Prostate gland (tissue), 2 donors: Measurements from ENCODE around the gene RPN2.

Experiments
- POLR2A ChIP-seq: fragments of 450-650 bp; IDR thresholded peaks from one replicate; pipeline ENCODE4 v1.6.1; 2016; ENCODE audit warnings: antibody characterized with exemption, mild to moderate bottlenecking
- POLR2AphosphoS5 ChIP-seq: sonication (generic); formaldehyde crosslinking; IDR thresholded peaks from one replicate; pipeline ENCODE4 v1.6.1; 2017; ENCODE audit warnings: antibody characterized with exemption
- TF ChIP-seq, protein P1 (sequence below), 4 experiments: fragments of 200-600 bp in 2 of 4; fragments of 450-650 bp in 2 of 4; sonication (generic) in 2 of 4; IDR thresholded peaks; 1 replicate in 3 of 4; 2 replicates in 1 of 4; pipeline ENCODE4 v1.5.1; 2016 to 2019; ENCODE audit warnings: antibody characterized with exemption in 4 of 4, mild to moderate bottlenecking in 2 of 4, moderate library complexity in 2 of 4

DNA sequence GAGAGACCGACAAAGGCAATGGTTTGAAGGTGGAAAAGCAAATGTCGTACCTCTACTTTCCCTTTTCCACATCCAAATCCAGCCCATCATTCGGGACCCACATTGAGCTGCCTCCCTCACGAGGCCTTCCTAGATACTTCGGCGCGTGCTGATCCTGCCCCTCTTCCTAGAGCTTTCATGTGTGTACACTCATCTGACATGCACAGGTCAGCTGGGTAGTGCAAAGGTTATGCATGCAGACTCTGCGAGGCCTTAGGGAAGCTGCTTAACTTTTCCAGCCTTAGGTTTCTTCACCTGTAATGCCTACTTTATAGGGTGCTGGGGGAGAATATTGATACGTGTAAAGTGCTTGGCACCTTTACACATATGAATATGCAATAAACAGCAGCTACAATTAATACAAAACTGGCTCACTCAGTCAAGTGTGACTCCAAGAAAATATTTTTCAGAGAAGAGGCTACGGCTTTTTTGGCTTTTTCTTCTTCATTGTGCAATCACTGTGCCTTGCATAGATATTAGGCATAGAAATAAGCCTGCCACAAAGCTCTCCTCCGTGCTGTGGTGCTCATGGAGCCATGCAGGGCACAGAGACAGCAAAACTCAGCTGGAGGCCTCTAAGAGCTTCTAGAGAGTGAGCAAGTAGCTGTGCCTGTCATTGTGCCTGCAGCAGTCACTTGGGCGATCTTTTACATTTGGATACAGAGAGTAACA lies 106.7 kb downstream of the RPN2 start:
- TF ChIP-seq, protein P1, sequence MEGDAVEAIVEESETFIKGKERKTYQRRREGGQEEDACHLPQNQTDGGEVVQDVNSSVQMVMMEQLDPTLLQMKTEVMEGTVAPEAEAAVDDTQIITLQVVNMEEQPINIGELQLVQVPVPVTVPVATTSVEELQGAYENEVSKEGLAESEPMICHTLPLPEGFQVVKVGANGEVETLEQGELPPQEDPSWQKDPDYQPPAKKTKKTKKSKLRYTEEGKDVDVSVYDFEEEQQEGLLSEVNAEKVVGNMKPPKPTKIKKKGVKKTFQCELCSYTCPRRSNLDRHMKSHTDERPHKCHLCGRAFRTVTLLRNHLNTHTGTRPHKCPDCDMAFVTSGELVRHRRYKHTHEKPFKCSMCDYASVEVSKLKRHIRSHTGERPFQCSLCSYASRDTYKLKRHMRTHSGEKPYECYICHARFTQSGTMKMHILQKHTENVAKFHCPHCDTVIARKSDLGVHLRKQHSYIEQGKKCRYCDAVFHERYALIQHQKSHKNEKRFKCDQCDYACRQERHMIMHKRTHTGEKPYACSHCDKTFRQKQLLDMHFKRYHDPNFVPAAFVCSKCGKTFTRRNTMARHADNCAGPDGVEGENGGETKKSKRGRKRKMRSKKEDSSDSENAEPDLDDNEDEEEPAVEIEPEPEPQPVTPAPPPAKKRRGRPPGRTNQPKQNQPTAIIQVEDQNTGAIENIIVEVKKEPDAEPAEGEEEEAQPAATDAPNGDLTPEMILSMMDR (IDR thresholded peaks at IDR 0.05) = no peak
- TF ChIP-seq POLR2A (no peak), POLR2AphosphoS5 (no peak)
